ENCODE data around the gene EPHB4. TPM values are rescaled to one million over a fixed set of nuclear protein-coding genes. Genes with fewer than 3 reads are reported as not detected.

EPHB4 gene
- total RNA-seq, 1 experiment from 2014 or later, result 135 TPM

DNA sequence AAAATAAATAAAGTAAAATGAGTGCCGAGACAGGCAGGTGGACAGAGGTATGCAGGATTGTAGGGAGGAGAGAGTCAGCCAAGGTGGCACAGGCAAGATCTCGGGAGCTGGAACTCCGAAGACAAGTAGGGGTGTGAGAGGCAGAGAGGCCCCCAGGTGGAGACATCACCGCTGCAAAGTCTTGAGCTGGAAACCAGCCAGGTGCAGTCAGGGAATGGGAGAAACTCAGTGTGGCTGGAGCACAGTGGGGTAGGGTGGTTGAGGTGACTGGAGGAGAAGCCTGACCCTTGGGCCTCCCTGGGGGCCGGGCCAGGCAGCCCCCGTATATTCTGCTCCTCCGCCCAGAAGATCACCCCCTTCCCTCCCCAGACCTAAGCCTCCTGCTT lies 4.2 kb downstream of the EPHB4 start:
- Mint-ChIP-seq H3K9me3 (peaks cover 0 to 2% of the 10 kb centered on the region in 2 experiments; a peak in 2 of 5 replicates), H3K27ac (peak overlapping the region in 2 of 3 experiments; percentile 44 to 81; a peak in 1 of 7 replicates), H3K4me1 (peaks cover 19 to 27% of the 10 kb centered on the region in 2 experiments), H3K4me3 (no peak overlapping the region; a peak in 1 of 5 replicates), H3K36me3 (ENCODE audit: insufficient read depth in 1 of 3, low read depth in 3 of 3) (peaks cover 48 to 78% (median 76%) of the 10 kb centered on the region in 3 experiments; a peak in 6 of 7 replicates), H3K27me3 (ENCODE audit: low read depth) (no peaks in the 10 kb centered on the region; the same call in none of the 2 replicates)
- TF ChIP-seq, protein P1, sequence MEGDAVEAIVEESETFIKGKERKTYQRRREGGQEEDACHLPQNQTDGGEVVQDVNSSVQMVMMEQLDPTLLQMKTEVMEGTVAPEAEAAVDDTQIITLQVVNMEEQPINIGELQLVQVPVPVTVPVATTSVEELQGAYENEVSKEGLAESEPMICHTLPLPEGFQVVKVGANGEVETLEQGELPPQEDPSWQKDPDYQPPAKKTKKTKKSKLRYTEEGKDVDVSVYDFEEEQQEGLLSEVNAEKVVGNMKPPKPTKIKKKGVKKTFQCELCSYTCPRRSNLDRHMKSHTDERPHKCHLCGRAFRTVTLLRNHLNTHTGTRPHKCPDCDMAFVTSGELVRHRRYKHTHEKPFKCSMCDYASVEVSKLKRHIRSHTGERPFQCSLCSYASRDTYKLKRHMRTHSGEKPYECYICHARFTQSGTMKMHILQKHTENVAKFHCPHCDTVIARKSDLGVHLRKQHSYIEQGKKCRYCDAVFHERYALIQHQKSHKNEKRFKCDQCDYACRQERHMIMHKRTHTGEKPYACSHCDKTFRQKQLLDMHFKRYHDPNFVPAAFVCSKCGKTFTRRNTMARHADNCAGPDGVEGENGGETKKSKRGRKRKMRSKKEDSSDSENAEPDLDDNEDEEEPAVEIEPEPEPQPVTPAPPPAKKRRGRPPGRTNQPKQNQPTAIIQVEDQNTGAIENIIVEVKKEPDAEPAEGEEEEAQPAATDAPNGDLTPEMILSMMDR (conservative IDR thresholded peaks at IDR 0.05), result no peak
- no peak overlapping the region for H2AK5ac ChIP-seq (ENCODE audit: insufficient read length, low read length)
- no peak overlapping the region for H2BK120ac ChIP-seq (ENCODE audit: low read depth, low read length, poor library complexity, severe bottlenecking)
- no peak overlapping the region for H3K14ac ChIP-seq (ENCODE audit: insufficient read depth, low read length)
- H3K79me1 ChIP-seq (ENCODE audit: insufficient read depth, low read depth, low read length, poor library complexity, severe bottlenecking), result peaks cover 21% of the 10 kb centered on the region
- no peak overlapping the region for H2BK12ac ChIP-seq (ENCODE audit: insufficient read length, low read depth, low read length)
- H2BK15ac ChIP-seq (ENCODE audit: low read depth, low read length), result no peak overlapping the region
- H4K20me1 ChIP-seq (ENCODE audit: control insufficient read depth, insufficient read depth, insufficient read length), result no peaks in the 10 kb centered on the region
- no peaks in the 10 kb centered on the region for H3K27me3 ChIP-seq (ENCODE audit: insufficient read depth, low read length)
- no CpG with 5 or more reads among the region's 7 CpGs for WGBS (ENCODE audit: extremely low coverage, insufficient read length, low lambda C conversion rate)
- H3K18ac ChIP-seq (ENCODE audit: insufficient read length, low read depth, low read length), result no peak overlapping the region
- no peak overlapping the region for H3K56ac ChIP-seq (ENCODE audit: insufficient read length, low read depth, low read length)
- no peak overlapping the region for H3K4me2 ChIP-seq (ENCODE audit: insufficient read depth, insufficient read length, low read length)
- peaks cover 16% of the 10 kb centered on the region for H3K23me2 ChIP-seq (ENCODE audit: insufficient read length, low read depth, low read length, poor library complexity, severe bottlenecking)
- no peak overlapping the region for H4K91ac ChIP-seq (ENCODE audit: insufficient read length, low read depth, low read length)
- H4K8ac ChIP-seq (replicated peaks; ENCODE audit: insufficient read length, low read depth, low read length), result no peak overlapping the region
- no peak overlapping the region for H3K27ac ChIP-seq (ENCODE audit: insufficient read length, low read depth, low read length)
- no peak overlapping the region for H2BK5ac ChIP-seq (ENCODE audit: insufficient read length, low read length)
- H3K9me3 ChIP-seq (ENCODE audit: control insufficient read depth, low read depth, low read length), result no peaks in the 10 kb centered on the region
- H3K9ac ChIP-seq (ENCODE audit: extremely low read depth, insufficient read length, low read length), result no peak overlapping the region
- no peak for DNase-seq
- no peak overlapping the region for H2AFZ ChIP-seq (ENCODE audit: low read length)
- H3K4ac ChIP-seq (ENCODE audit: low read depth, low read length), result no peak overlapping the region
- H4K5ac ChIP-seq (ENCODE audit: insufficient read length, low read depth, low read length), result no peak overlapping the region
- H3T11ph ChIP-seq (ENCODE audit: low read length), result no peak overlapping the region
- peaks cover 15% of the 10 kb centered on the region for H3K79me2 ChIP-seq (ENCODE audit: insufficient read depth, low read length)
- no peak overlapping the region for H3K23ac ChIP-seq (ENCODE audit: insufficient read length, low read depth, low read length)
- no peak overlapping the region for H2BK20ac ChIP-seq (ENCODE audit: low read depth, low read length, poor library complexity, severe bottlenecking)
- H3K4me1 ChIP-seq (ENCODE audit: insufficient read depth, low read length), result peaks cover 7% of the 10 kb centered on the region; the same call in 1 of the 2 replicates
